ENCODE measurements around the gene PRH1.

PRH1 gene

DNA sequence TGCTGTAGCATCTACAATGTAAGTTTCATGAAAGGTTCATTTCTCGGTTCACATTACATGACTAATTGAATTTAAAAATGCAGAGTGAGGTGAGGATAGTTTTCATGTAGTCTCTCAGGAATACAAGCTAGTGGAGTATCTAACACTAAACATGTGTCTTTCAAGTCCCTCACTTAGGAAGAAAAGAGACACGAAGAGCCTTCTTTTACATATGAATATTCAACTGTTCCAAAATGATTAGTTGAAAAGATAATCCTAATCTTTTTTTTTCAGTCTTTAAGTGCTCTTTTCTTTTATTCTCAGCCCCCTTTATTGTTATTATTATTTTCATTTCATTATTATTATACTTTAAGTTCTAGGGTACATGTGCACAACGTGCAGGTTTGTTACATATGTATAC lies 45.6 kb downstream of the PRH1 start:
- DNase-seq, result no peak
